HepG2 (cell line): Measurements from ENCODE around the gene UTP4. TPM values are rescaled to one million over a fixed set of nuclear protein-coding genes. Genes with fewer than 3 reads are reported as not detected.

Experiments
- ATAC-seq: fragments of 200-7000 bp; cut with Tn5 transposase; 3 replicates; pipeline ENCODE4 v1.9.1; 2020; ENCODE audit warnings: mild to moderate bottlenecking, moderate library complexity
- BruUV-seq: library from RNA; stranded (reverse); fragments of 400-500 nt; replicated peaks from 2 replicates; lab custom pipeline; 2021; lab: Mats Ljungman, UMichigan
- CTCF ChIA-PET: fragments of 300-600 bp; formaldehyde crosslinking; extraction: SDS; loops from one replicate; lab custom pipeline; 2021; ENCODE audit warnings: low total read pairs, inconsistent platforms, low intra/inter-chr PET ratio; lab: Yijun Ruan, JAX
- POLR2A ChIA-PET: fragments of 350-600 bp; sonication (Branson Sonifier 250); formaldehyde crosslinking; loops from one replicate; lab custom pipeline; 2020; ENCODE audit warnings: antibody characterized with exemption, inconsistent platforms; lab: Yijun Ruan, JAX
- DNase-seq: peaks from one replicate; pipeline ENCODE4 v3.0.0-alpha.2; 2015; ENCODE audit warnings: low spot score
- FAIRE-seq: peaks from 3 replicates; lab custom pipeline; 2011; peaks lifted over from hg19 to GRCh38; lab: Jason Lieb, UNC
- H2AFZ ChIP-seq: one replicate; pipeline ENCODE4 v1.6.1; 2011; ENCODE audit warnings: low read length, inconsistent platforms
- H3K27ac ChIP-seq: fragments of 300-600 bp; 3 replicates; pipeline ENCODE4 v1.8.0; 2011; ENCODE audit warnings: mixed run types, mild to moderate bottlenecking, mixed read lengths, low read length, inconsistent platforms; ENCODE audit not compliant: insufficient read depth; ENCODE audit errors: extremely low read length
- H3K27me3 ChIP-seq, 2 experiments: fragments of 200-600 bp in 1 of 2; 2 replicates in 1 of 2; 3 replicates in 1 of 2; pipeline versions ENCODE4 v1.6.0 to v1.8.0; 2011; ENCODE audit warnings: low read length in 2 of 2, mild to moderate bottlenecking in 2 of 2, moderate library complexity in 2 of 2, inconsistent platforms in 1 of 2; ENCODE audit not compliant: insufficient read depth in 2 of 2, control insufficient read depth in 1 of 2
- H3K36me3 ChIP-seq, 2 experiments: fragments of 200-600 bp in 1 of 2; replicated peaks in 1 of 2; 2 replicates in 1 of 2; 3 replicates in 1 of 2; pipeline versions ENCODE4 v1.5.1 to v1.8.0; 2011; ENCODE audit warnings: low read length in 2 of 2, inconsistent platforms in 1 of 2; ENCODE audit not compliant: insufficient read depth in 2 of 2, control insufficient read depth in 1 of 2
- H3K4me1 ChIP-seq: 2 replicates; pipeline ENCODE4 v1.5.1; 2012; ENCODE audit warnings: low read length, inconsistent platforms; ENCODE audit not compliant: insufficient read depth
- H3K4me2 ChIP-seq: 2 replicates; pipeline ENCODE4 v1.6.0; 2011; ENCODE audit warnings: low read depth, low read length, inconsistent platforms
- H3K4me3 ChIP-seq, 3 experiments: fragments of 200-600 bp in 1 of 3; sonication (generic), shearing (Covaris generic) in 1 of 3; replicated peaks in 1 of 3; 2 replicates each; pipeline ENCODE4 v1.5.1; 2011 to 2016; ENCODE audit warnings: low read length in 3 of 3, inconsistent platforms in 2 of 3, low read depth in 2 of 3, mild to moderate bottlenecking in 2 of 3, control low read depth in 1 of 3, mixed read lengths in 1 of 3; ENCODE audit not compliant: insufficient read depth in 1 of 3
- H3K79me2 ChIP-seq: one replicate; pipeline ENCODE4 v1.6.1; 2011; ENCODE audit warnings: low read length, inconsistent platforms; ENCODE audit not compliant: insufficient read depth
- H3K9ac ChIP-seq: 2 replicates; pipeline ENCODE4 v1.6.0; 2011; ENCODE audit warnings: mild to moderate bottlenecking, low read depth, low read length, inconsistent platforms; ENCODE audit not compliant: insufficient read depth
- H3K9me3 ChIP-seq: 2 replicates; pipeline ENCODE4 v1.5.1; 2012; ENCODE audit warnings: mild to moderate bottlenecking, low read length
- H4K20me1 ChIP-seq: 2 replicates; pipeline ENCODE4 v1.6.0; 2011; ENCODE audit warnings: inconsistent platforms, mild to moderate bottlenecking, low read length, moderate library complexity; ENCODE audit not compliant: insufficient read depth
- BRCA1 ChIP-seq: sonication (generic); formaldehyde crosslinking; IDR thresholded peaks from 2 replicates; pipeline ENCODE4 v1.4.0; 2020; ENCODE audit warnings: missing genetic modification reagents
- DMTF1 ChIP-seq: sonication (generic); formaldehyde crosslinking; IDR thresholded peaks from 2 replicates; pipeline ENCODE4 v1.4.0; 2020; ENCODE audit warnings: mild to moderate bottlenecking, missing genetic modification reagents
- ELK4 ChIP-seq: sonication (generic); formaldehyde crosslinking; IDR thresholded peaks from 2 replicates; pipeline ENCODE4 v1.9.0; 2021; ENCODE audit warnings: missing genetic modification reagents, borderline replicate concordance
- ETV6 ChIP-seq: sonication (generic); formaldehyde crosslinking; conservative IDR thresholded peaks from 2 replicates; pipeline ENCODE4 v1.4.0; 2020; ENCODE audit warnings: missing genetic modification reagents
- FOXK2 ChIP-seq: fragments of 450-650 bp; IDR thresholded peaks from 2 replicates; pipeline ENCODE4 v1.6.1; 2016
- GFI1 ChIP-seq: sonication (generic); formaldehyde crosslinking; IDR thresholded peaks from 2 replicates; pipeline ENCODE4 v1.5.0; 2020; ENCODE audit warnings: missing genetic modification reagents, mild to moderate bottlenecking, borderline replicate concordance
- MXD4 ChIP-seq: IDR thresholded peaks from 2 replicates; pipeline ENCODE4 v1.6.1; 2016; ENCODE audit warnings: mild to moderate bottlenecking, missing biosample characterization, missing genetic modification reagents
- NKX3-1 ChIP-seq: sonication (generic); formaldehyde crosslinking; IDR thresholded peaks from 2 replicates; pipeline ENCODE4 v1.5.0; 2020; ENCODE audit warnings: missing genetic modification reagents
- PAWR ChIP-seq: sonication (generic); formaldehyde crosslinking; IDR thresholded peaks from 2 replicates; pipeline ENCODE4 v1.4.0; 2020; ENCODE audit warnings: missing genetic modification reagents, mild to moderate bottlenecking, borderline replicate concordance
- PCBP1 ChIP-seq: fragments of 200-400 bp; formaldehyde crosslinking; IDR thresholded peaks from 2 replicates; pipeline ENCODE4 v1.6.1; 2017; ENCODE audit warnings: mild to moderate bottlenecking, low read depth, low read length, borderline replicate concordance
- REL ChIP-seq: sonication (generic); formaldehyde crosslinking; conservative IDR thresholded peaks from 2 replicates; pipeline ENCODE4 v1.8.0; 2022; ENCODE audit warnings: mild to moderate bottlenecking, missing genetic modification reagents, moderate library complexity
- SP1 ChIP-seq, 2 experiments: fragments of 450-650 bp in 1 of 2; sonication (generic) in 1 of 2; formaldehyde crosslinking in 1 of 2; IDR thresholded peaks; 2 replicates each; pipeline versions ENCODE4 v1.4.0 to v1.6.1; 2016 to 2020; ENCODE audit warnings: missing genetic modification reagents in 1 of 2
- ZNF34 ChIP-seq: sonication (generic); formaldehyde crosslinking; IDR thresholded peaks from 2 replicates; pipeline ENCODE4 v1.4.0; 2020; ENCODE audit warnings: mild to moderate bottlenecking, missing genetic modification reagents, borderline replicate concordance
- in situ Hi-C: cut with HindIII; loops from 2 replicates; pipeline ENCODE4 v1.10.0; 2017; ENCODE audit warnings: low pct_unique_long_range_greater_than_20kb; ENCODE audit not compliant: extremely low pct_ligation_motif_present
- intact Hi-C: fragments of 100-400 bp; cut with micrococcal nuclease; formaldehyde crosslinking; loops from one replicate; pipeline ENCODE4 v1.10.0; 2022; ENCODE audit not compliant: unreplicated experiment
- polyA plus RNA-seq, 8 experiments: library from polyadenylated mRNA; depleted of rRNA in 3 of 8; stranded (reverse) in 7 of 8; unstranded in 1 of 8; fragments of >200 nt; fragmentation: Illumina TruSeq in 4 of 8; extraction: Trizol in 4 of 8; gene quantifications; 2 replicates each; pipeline versions ENCODE4 v1.2.1 to v1.2.3, GENCODE V29; 2011 to 2016; ENCODE audit warnings: low read depth in 4 of 8, missing spikeins in 1 of 8, mixed read lengths in 1 of 8; ENCODE audit not compliant: insufficient read depth in 1 of 8
- total RNA-seq, 5 experiments: library from RNA; depleted of rRNA; stranded (reverse); fragments of >200 nt; fragmentation: Illumina TruSeq; extraction: Trizol; gene quantifications; 2 replicates each; pipeline ENCODE4 v1.2.3, GENCODE V29; 2016; ENCODE audit warnings: low read depth in 1 of 5

Gene UTP4
- total and polyA plus RNA-seq, 2 of the 13 experiments (the other 11 are each of a cell fraction or from before 2014, with no cell fraction given) = 30.0 to 85.8 TPM

- Histone ChIP-seq H3K36me3 (no peaks in the 10 kb centered on the region), H3K4me1 (peaks cover 32% of the 10 kb centered on the region), H3K4me2 (no peak overlapping the region), H3K9me3 (no peaks in the 10 kb centered on the region), H3K9ac (no peak overlapping the region), H3K27me3 (no peaks in the 10 kb centered on the region), H3K27ac (no peak overlapping the region), H3K4me3 (no peak overlapping the region), H2AFZ (no peak overlapping the region), H3K79me2 (peaks cover 84% of the 10 kb centered on the region), H4K20me1 (peaks cover 5% of the 10 kb centered on the region; the same call in 1 of the 2 replicates)
- ChIA-PET CTCF (no interaction called here), POLR2A (interaction anchor here (1.0 kb wide), 1 partner anchor 44 kb away, joined by 3 read pairs; no protein-coding TSS in a partner anchor)
- no TSS peak for BruUV-seq
- in situ Hi-C loops = no loop called here
- no peak for ATAC-seq
- TF ChIP-seq GFI1 (CRISPR knock-in tag) (no peak), ELK4 (CRISPR knock-in tag) (no peak), REL (CRISPR knock-in tag) (no peak), ZNF34 (CRISPR knock-in tag) (no peak), SP1 (IDR thresholded peaks at IDR 0.05) (no peak), SP1 (CRISPR knock-in tag; IDR thresholded peaks at IDR 0.05) (no peak), BRCA1 (CRISPR knock-in tag) (no peak), ETV6 (CRISPR knock-in tag) (no peak), FOXK2 (no peak), NKX3-1 (CRISPR knock-in tag) (no peak), PAWR (no peak), PCBP1 (no peak), DMTF1 (CRISPR knock-in tag) (no peak), MXD4 (CRISPR knock-in tag) (no peak)
- no peak for FAIRE-seq
- intact Hi-C loops = no loop called here
- no peak for DNase-seq
These were observed 62.0 kb downstream of the UTP4 start for GRCh38 chr16:69194488-69194887.
